H9 (cell line): ENCODE data around the gene ATP6V0B. TPM values are rescaled to one million over a fixed set of nuclear protein-coding genes. Genes with fewer than 3 reads are reported as not detected.

ENCODE experiments used
- DNase-seq: peaks from one replicate; pipeline ENCODE4 v3.0.0-alpha.2; 2017
- H2AFZ ChIP-seq: one replicate; pipeline ENCODE4 v1.6.1; 2013; ENCODE audit warnings: mild to moderate bottlenecking, low read length, control low read depth, moderate library complexity
- H2AK5ac ChIP-seq: 2 replicates; pipeline ENCODE4 v1.6.1; 2013; ENCODE audit warnings: low read length, control low read depth, mixed read lengths; ENCODE audit not compliant: insufficient read length
- H2BK120ac ChIP-seq: one replicate; pipeline ENCODE4 v1.6.1; 2013; ENCODE audit warnings: low read depth, mild to moderate bottlenecking, low read length, control low read depth, inconsistent platforms; ENCODE audit not compliant: poor library complexity, severe bottlenecking
- H2BK12ac ChIP-seq: 2 replicates; pipeline ENCODE4 v1.6.1; 2013; ENCODE audit warnings: low read length, control low read depth, mixed read lengths, low read depth; ENCODE audit not compliant: insufficient read length
- H2BK15ac ChIP-seq: 2 replicates; pipeline ENCODE4 v1.6.1; 2013; ENCODE audit warnings: low read depth, low read length, control low read depth
- H2BK20ac ChIP-seq: one replicate; pipeline ENCODE4 v1.6.1; 2013; ENCODE audit warnings: low read depth, mild to moderate bottlenecking, low read length, control low read depth, inconsistent platforms; ENCODE audit not compliant: poor library complexity, severe bottlenecking
- H2BK5ac ChIP-seq: 2 replicates; pipeline ENCODE4 v1.6.1; 2013; ENCODE audit warnings: low read length, control low read depth, mixed read lengths; ENCODE audit not compliant: insufficient read length
- H3K14ac ChIP-seq: 2 replicates; pipeline ENCODE4 v1.6.1; 2013; ENCODE audit warnings: low read length, control low read depth; ENCODE audit not compliant: insufficient read depth
- H3K18ac ChIP-seq: 2 replicates; pipeline ENCODE4 v1.6.1; 2013; ENCODE audit warnings: low read depth, mild to moderate bottlenecking, mixed read lengths, low read length, control low read depth; ENCODE audit not compliant: insufficient read length
- H3K23ac ChIP-seq: 2 replicates; pipeline ENCODE4 v1.6.1; 2013; ENCODE audit warnings: low read length, control low read depth, mixed read lengths, low read depth; ENCODE audit not compliant: insufficient read length
- H3K23me2 ChIP-seq: 2 replicates; pipeline ENCODE4 v1.6.1; 2013; ENCODE audit warnings: low read depth, mild to moderate bottlenecking, mixed read lengths, low read length, control low read depth; ENCODE audit not compliant: insufficient read length, poor library complexity, severe bottlenecking
- H3K27ac ChIP-seq: 2 replicates; pipeline ENCODE4 v1.5.1; 2013; ENCODE audit warnings: low read length, control low read depth, mixed read lengths, low read depth; ENCODE audit not compliant: insufficient read length
- H3K27me3 ChIP-seq: 2 replicates; pipeline ENCODE4 v1.6.1; 2013; ENCODE audit warnings: low read length, control low read depth, inconsistent platforms; ENCODE audit not compliant: insufficient read depth
- H3K4ac ChIP-seq: 2 replicates; pipeline ENCODE4 v1.6.1; 2013; ENCODE audit warnings: low read depth, mild to moderate bottlenecking, control low read depth, inconsistent platforms, low read length, moderate library complexity
- H3K4me1 ChIP-seq: 2 replicates; pipeline ENCODE4 v1.6.1; 2013; ENCODE audit warnings: low read length, control low read depth, inconsistent platforms; ENCODE audit not compliant: insufficient read depth
- H3K4me2 ChIP-seq: 2 replicates; pipeline ENCODE4 v1.6.1; 2013; ENCODE audit warnings: low read length, control low read depth, mixed read lengths; ENCODE audit not compliant: insufficient read length, insufficient read depth
- H3K56ac ChIP-seq: 2 replicates; pipeline ENCODE4 v1.6.1; 2013; ENCODE audit warnings: low read depth, mild to moderate bottlenecking, mixed read lengths, low read length, control low read depth; ENCODE audit not compliant: insufficient read length
- H3K79me1 ChIP-seq: 2 replicates; pipeline ENCODE4 v1.6.1; 2013; ENCODE audit warnings: low read depth, mild to moderate bottlenecking, moderate library complexity, low read length, control low read depth, inconsistent platforms; ENCODE audit not compliant: insufficient read depth, poor library complexity, severe bottlenecking
- H3K79me2 ChIP-seq: 2 replicates; pipeline ENCODE4 v1.6.1; 2013; ENCODE audit warnings: low read length, control low read depth, inconsistent platforms; ENCODE audit not compliant: insufficient read depth
- H3K9ac ChIP-seq: 2 replicates; pipeline ENCODE4 v1.6.1; 2013; ENCODE audit warnings: low read length, control low read depth, mixed read lengths; ENCODE audit not compliant: insufficient read length; ENCODE audit errors: extremely low read depth
- H3K9me3 ChIP-seq: one replicate; pipeline ENCODE4 v1.6.1; 2013; ENCODE audit warnings: low read depth, low read length, inconsistent platforms; ENCODE audit not compliant: control insufficient read depth
- H3T11ph ChIP-seq: one replicate; pipeline ENCODE4 v1.6.1; 2013; ENCODE audit warnings: mild to moderate bottlenecking, low read length, control low read depth, inconsistent platforms
- H4K20me1 ChIP-seq: one replicate; pipeline ENCODE4 v1.6.1; 2013; ENCODE audit not compliant: control insufficient read depth, insufficient read length, insufficient read depth
- H4K5ac ChIP-seq: 2 replicates; pipeline ENCODE4 v1.6.1; 2013; ENCODE audit warnings: low read depth, mild to moderate bottlenecking, mixed read lengths, low read length, control low read depth; ENCODE audit not compliant: insufficient read length
- H4K8ac ChIP-seq: replicated peaks from 2 replicates; pipeline ENCODE4 v1.6.1; 2013; ENCODE audit warnings: low read length, control low read depth, mixed read lengths, low read depth; ENCODE audit not compliant: insufficient read length
- H4K91ac ChIP-seq: 2 replicates; pipeline ENCODE4 v1.6.1; 2013; ENCODE audit warnings: low read depth, mild to moderate bottlenecking, moderate library complexity, mixed read lengths, low read length, control low read depth; ENCODE audit not compliant: insufficient read length
- H3K27ac Mint-ChIP-seq, 3 experiments: 2 replicates in 2 of 3; 3 replicates in 1 of 3; pipeline ENCODE4 v1.8.0; 2020 to 2021; ENCODE audit warnings: mixed read lengths in 3 of 3, mild to moderate bottlenecking in 1 of 3, moderate library complexity in 1 of 3
- H3K27me3 Mint-ChIP-seq: 2 replicates; pipeline ENCODE4 v1.8.0; 2021; ENCODE audit warnings: low read depth, mild to moderate bottlenecking, moderate library complexity, mixed read lengths
- H3K36me3 Mint-ChIP-seq, 3 experiments: 2 replicates in 2 of 3; 3 replicates in 1 of 3; pipeline ENCODE4 v1.8.0; 2020 to 2021; ENCODE audit warnings: low read depth in 3 of 3, mixed read lengths in 3 of 3; ENCODE audit not compliant: insufficient read depth in 1 of 3
- H3K4me1 Mint-ChIP-seq, 2 experiments: 2 replicates each; pipeline ENCODE4 v1.8.0; 2020; ENCODE audit warnings: mixed read lengths in 2 of 2
- H3K4me3 Mint-ChIP-seq, 2 experiments: 2 replicates in 1 of 2; 3 replicates in 1 of 2; pipeline ENCODE4 v1.8.0; 2020 to 2021; ENCODE audit warnings: mild to moderate bottlenecking in 2 of 2, mixed read lengths in 2 of 2, moderate library complexity in 1 of 2
- H3K9me3 Mint-ChIP-seq, 2 experiments: 2 replicates in 1 of 2; 3 replicates in 1 of 2; pipeline ENCODE4 v1.8.0; 2020; ENCODE audit warnings: mild to moderate bottlenecking in 2 of 2, mixed read lengths in 2 of 2, moderate library complexity in 1 of 2
- CTCF ChIP-seq: fragments of 200-600 bp; sonication (generic); conservative IDR thresholded peaks from 3 replicates; pipeline ENCODE4 v1.8.0; 2021; ENCODE audit warnings: antibody characterized with exemption, mild to moderate bottlenecking
- WGBS: extraction: QIAGEN DNeasy Blood & Tissue Kit; methylation state at CpG from one replicate; pipeline ENCODE4 v1.1.7; 2013; ENCODE audit warnings: missing lambda C conversion rate, low lambda C conversion rate, mixed read lengths; ENCODE audit not compliant: insufficient read length; ENCODE audit errors: extremely low coverage; 5-methylcytosine and 5-hydroxymethylcytosine counted together
- total RNA-seq: library from RNA; stranded (reverse); gene quantifications from 2 replicates; pipeline ENCODE4 v1.2.1, GENCODE V29; 2021

Gene ATP6V0B
- total RNA-seq, 1 experiment from 2014 or later, result 131 TPM

- Mint-ChIP-seq H3K9me3 (no peaks in the 10 kb centered on the region), H3K4me3 (peak overlapping the region; percentile 98 to 100)
- no peak for TF ChIP-seq CTCF
These were observed 5.4 kb upstream of the ATP6V0B start for GRCh38 chr1:43969416-43969745.

More at GRCh38 chr1:43969416-43969745, 5.4 kb upstream of the ATP6V0B start:
- no peak overlapping the region for H3K23ac ChIP-seq
- H2BK20ac ChIP-seq, result no peak overlapping the region
- WGBS, result no CpG with 5 or more reads among the region's 7 CpGs
- H3K27me3 ChIP-seq, result no peaks in the 10 kb centered on the region
- H2BK15ac ChIP-seq, result no peak overlapping the region
- no peak overlapping the region for H2BK12ac ChIP-seq
- Mint-ChIP-seq H3K36me3 (peaks cover 10 to 29% (median 14%) of the 10 kb centered on the region in 3 experiments; a peak in 6 of 7 replicates), H3K27me3 (peaks cover 1% of the 10 kb centered on the region), H3K4me1 (peaks cover 17 to 20% of the 10 kb centered on the region in 2 experiments), H3K27ac (no peak overlapping the region)
- no peak overlapping the region for H2AK5ac ChIP-seq
- no peak overlapping the region for H3K4ac ChIP-seq
- no peaks in the 10 kb centered on the region for H3K9me3 ChIP-seq
- no peaks in the 10 kb centered on the region; the same call in 1 of the 2 replicates for H3K79me2 ChIP-seq
- H3K18ac ChIP-seq, result no peak overlapping the region
- peak overlapping the region; percentile 81 for H3K4me2 ChIP-seq
- H3K9ac ChIP-seq, result no peak overlapping the region
- H4K8ac ChIP-seq, result no peak overlapping the region
- H3K4me1 ChIP-seq, result no peaks in the 10 kb centered on the region; the same call in 1 of the 2 replicates
- peaks cover 3% of the 10 kb centered on the region for H3K79me1 ChIP-seq
- no peak overlapping the region for H2BK5ac ChIP-seq
- peaks cover 10% of the 10 kb centered on the region for H3K23me2 ChIP-seq
- H3T11ph ChIP-seq, result no peak overlapping the region
- H4K20me1 ChIP-seq, result no peaks in the 10 kb centered on the region
- no peak overlapping the region for H2AFZ ChIP-seq
- no peak for DNase-seq
- no peak overlapping the region for H3K14ac ChIP-seq
- no peak overlapping the region for H3K27ac ChIP-seq
- no peak overlapping the region for H4K5ac ChIP-seq
- no peak overlapping the region for H2BK120ac ChIP-seq
- H3K56ac ChIP-seq, result no peak overlapping the region
- H4K91ac ChIP-seq, result no peak overlapping the region
